HG03378 (cell line): Measurements from ENCODE around the gene RBMS1.

Experiments used
- ATAC-seq: cut with Tn5 transposase; IDR thresholded peaks from one replicate; pipeline ENCODE4 v1.9.1; 2021; ENCODE audit warnings: mild to moderate bottlenecking, moderate library complexity; ENCODE audit not compliant: unreplicated experiment

The RBMS1 gene

GRCh38 chr2:160289126-160289525, 204.5 kb downstream of the RBMS1 start:
- ATAC-seq = no peak

- ATAC-seq = no peak
Observed at GRCh38 chr2:160288324-160288723, 205.3 kb downstream of the RBMS1 start.

GRCh38 chr2:160287476-160287875, 206.1 kb downstream of the RBMS1 start:
- no peak for ATAC-seq

- ATAC-seq = no peak
Observed at GRCh38 chr2:160286551-160286950, 207.1 kb downstream of the RBMS1 start.

GRCh38 chr2:160283675-160284074, 209.9 kb downstream of the RBMS1 start:
- ATAC-seq = no peak

GRCh38 chr2:160282063-160282580, 211.5 kb downstream of the RBMS1 start:
- no peak for ATAC-seq

GRCh38 chr2:160281213-160281612, 212.4 kb downstream of the RBMS1 start:
- ATAC-seq = no peak

- no peak for ATAC-seq
Observed at GRCh38 chr2:160279813-160280465, 213.7 kb downstream of the RBMS1 start.

- no peak for ATAC-seq
Observed at GRCh38 chr2:160278879-160279177, 214.8 kb downstream of the RBMS1 start.

- peak; percentile 83 for ATAC-seq
Observed at GRCh38 chr2:160278101-160278878, 215.3 kb downstream of the RBMS1 start.

GRCh38 chr2:160277151-160277550, 216.5 kb downstream of the RBMS1 start:
- ATAC-seq = no peak

- ATAC-seq = no peak
Observed at GRCh38 chr2:160275656-160276055, 218.0 kb downstream of the RBMS1 start.

- no peak for ATAC-seq
Observed at GRCh38 chr2:160271171-160272086, 222.2 kb downstream of the RBMS1 start.

GRCh38 chr2:160270571-160271113, 223.0 kb downstream of the RBMS1 start:
- ATAC-seq = no peak

- ATAC-seq = peak; percentile 90
Observed at GRCh38 chr2:160269803-160270570, 223.6 kb downstream of the RBMS1 start.

- no peak for ATAC-seq
Observed at GRCh38 chr2:160269365-160269764, 224.2 kb downstream of the RBMS1 start.

- ATAC-seq = no peak
Observed at GRCh38 chr2:160268151-160268781, 225.3 kb downstream of the RBMS1 start.

- ATAC-seq = no peak
Observed at GRCh38 chr2:160267692-160268091, 225.9 kb downstream of the RBMS1 start.

- ATAC-seq = no peak
Observed at GRCh38 chr2:160267022-160267421, 226.6 kb downstream of the RBMS1 start.

GRCh38 chr2:160266037-160266551, 227.5 kb downstream of the RBMS1 start:
- ATAC-seq = no peak
